ENCODE data around the gene MIPEP.
A peak's percentile ranks its signal among the peaks of the same experiment; 100 is the strongest.
"Not testable (repeated sequence)": the region's sequence is repeated elsewhere in the genome, so short reads cannot be mapped to it uniquely, and the experiment has no call there.

Gene MIPEP

GRCh38 chr13:23888658-23889614, at the start of gene MIPEP:
MIPEP (minus strand) TSS chr13:23889400; CDS start chr13:23889320, 80 bp downstream.
- DNase-seq: peak; percentile 98

DNA sequence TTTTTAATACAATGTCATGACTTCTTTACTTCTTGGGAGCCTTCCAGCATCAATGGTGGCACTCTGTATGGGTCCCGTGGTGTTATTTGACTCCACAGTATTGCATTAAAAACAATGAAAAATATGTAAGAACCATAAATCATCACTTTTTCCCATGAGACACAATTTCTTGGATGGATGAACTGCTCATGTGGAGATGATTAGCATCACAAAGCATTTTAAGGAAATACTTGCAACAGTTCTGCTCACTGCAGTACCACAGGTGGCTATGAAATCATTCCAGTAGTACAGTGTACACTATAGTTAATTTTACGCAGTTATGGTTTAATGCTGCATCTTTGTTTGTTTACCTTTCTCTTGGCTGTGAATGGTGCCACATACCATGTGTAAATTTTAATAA, 45.3 kb upstream of the MIPEP start:
- no peak for DNase-seq

GRCh38 chr13:23928985-23929384, 39.8 kb upstream of the MIPEP start:
- DNase-seq: peak; percentile 47

DNA sequence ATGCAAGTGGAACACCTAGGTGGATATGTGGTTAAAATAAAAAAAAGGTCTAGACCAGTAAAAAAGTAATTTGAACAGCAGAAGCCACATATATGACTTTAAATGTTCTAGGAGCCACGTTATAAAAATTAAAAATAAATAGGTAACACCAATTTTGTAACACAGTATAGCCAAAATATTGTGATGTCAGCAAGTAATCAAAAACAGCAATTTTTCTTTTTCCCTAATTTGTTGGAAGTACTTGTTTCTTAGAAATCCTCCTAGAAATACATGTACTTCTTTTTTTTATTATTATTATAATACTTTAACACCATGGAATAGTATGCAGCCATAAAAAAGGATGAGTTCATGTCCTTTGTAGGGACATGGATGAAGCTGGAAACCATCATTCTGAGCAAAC, 33.8 kb upstream of the MIPEP start:
- DNase-seq: no peak

- DNase-seq: no peak
Observed at GRCh38 chr13:23922005-23922932, 33.1 kb upstream of the MIPEP start.

DNA sequence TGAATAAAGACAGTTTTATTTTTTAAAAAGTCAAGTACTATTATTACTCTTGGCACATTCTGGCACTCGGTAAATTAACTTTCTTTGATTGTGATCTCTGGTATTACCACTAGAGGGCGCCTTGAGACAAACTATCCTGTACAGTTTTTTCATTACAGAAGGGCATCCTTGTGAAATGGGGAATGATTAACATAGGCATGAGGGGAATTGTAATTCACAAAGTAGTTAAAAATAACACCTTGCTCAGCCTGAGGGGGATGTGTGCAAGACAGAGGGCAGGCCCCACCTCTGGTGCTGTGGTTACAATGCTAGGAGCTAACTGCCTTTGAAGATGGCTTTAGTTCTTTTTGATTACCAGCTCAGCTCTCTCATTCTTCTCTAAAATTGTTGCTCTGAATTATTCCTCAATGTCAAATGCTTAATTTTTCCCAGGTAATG, 32.3 kb upstream of the MIPEP start:
- DNase-seq: no peak

- no peak for DNase-seq
Observed at GRCh38 chr13:23919006-23919405, 29.8 kb upstream of the MIPEP start.

GRCh38 chr13:23918208-23918607, 29.0 kb upstream of the MIPEP start:
- DNase-seq: no peak

GRCh38 chr13:23915308-23915707, 26.1 kb upstream of the MIPEP start:
- DNase-seq: peak; percentile 71

DNA sequence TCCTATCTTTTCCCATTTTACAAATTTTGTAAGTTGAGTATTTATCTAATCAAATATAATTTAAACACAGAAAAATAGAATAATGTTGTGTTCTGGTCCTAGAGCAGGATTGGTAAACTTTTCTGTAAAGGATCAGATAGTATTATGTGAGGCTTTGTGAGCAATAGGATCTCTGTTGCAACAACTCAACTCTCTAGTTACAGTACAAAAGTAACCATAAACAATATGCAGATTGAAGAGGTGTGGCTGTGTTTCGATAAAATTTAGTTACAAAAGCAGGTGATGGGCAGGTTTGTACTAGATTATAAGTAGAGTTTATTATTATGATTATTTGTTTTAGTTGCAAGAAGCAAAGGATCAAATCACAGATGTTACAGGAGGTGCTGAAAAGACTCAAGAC, 23.3 kb upstream of the MIPEP start:
- no peak for DNase-seq

- no peak for DNase-seq
Observed at GRCh38 chr13:23909606-23910005, 20.4 kb upstream of the MIPEP start.

GRCh38 chr13:23905766-23906165, 16.6 kb upstream of the MIPEP start:
- no peak for DNase-seq

- no peak for DNase-seq
Observed at GRCh38 chr13:23903906-23904280, 14.7 kb upstream of the MIPEP start.

- DNase-seq: no peak
Observed at GRCh38 chr13:23902975-23903905, 14.0 kb upstream of the MIPEP start.

DNA sequence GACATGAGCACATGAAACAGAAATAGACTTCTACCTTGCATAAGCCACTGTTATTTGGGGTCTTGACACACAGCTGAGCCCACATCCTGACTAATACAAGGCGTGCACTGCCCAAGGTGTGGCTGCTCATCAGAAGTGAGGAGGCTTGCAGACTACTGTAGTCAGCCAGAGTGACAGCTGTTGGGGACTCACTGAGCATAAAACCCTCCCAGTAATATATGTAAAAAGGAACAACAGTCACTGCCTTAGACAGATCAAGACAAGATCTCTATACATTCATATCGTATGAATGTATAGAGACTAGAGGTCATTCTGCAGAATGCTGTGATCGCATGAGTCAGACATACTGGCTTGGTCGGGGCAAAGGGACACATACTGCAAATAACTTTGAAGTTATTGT, 12.2 kb upstream of the MIPEP start:
- DNase-seq: no peak

- DNase-seq: peak; percentile 53
Observed at GRCh38 chr13:23899555-23899954, 10.4 kb upstream of the MIPEP start.

- no peak for DNase-seq
Observed at GRCh38 chr13:23898101-23898500, 8.9 kb upstream of the MIPEP start.

- not testable (repeated sequence) for DNase-seq
Observed at GRCh38 chr13:23897452-23897919, 8.3 kb upstream of the MIPEP start, which contains the start of gene C1QTNF9B. C1QTNF9B (minus strand) TSS chr13:23897502.

- DNase-seq: not testable (repeated sequence)
Observed at GRCh38 chr13:23894746-23895145, 5.5 kb upstream of the MIPEP start.

DNA sequence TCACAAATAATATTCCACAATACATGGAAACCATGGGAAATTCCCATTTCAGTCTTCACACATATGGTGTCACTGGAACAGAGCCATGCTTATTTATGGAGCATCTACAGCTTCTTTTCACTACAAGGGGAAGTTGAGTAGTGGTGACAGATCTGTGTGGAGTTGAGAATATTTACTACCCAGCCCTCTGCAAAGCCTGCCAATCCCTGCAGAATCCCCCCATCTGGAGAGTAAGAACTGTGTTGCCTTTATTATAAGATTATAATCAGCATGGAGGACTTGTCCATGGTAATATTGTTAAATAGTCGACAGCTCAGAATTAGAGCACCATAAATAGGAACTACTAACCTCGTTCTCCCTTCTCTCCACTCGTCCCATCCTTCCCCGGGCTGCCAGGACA, 4.6 kb upstream of the MIPEP start:
- not testable (repeated sequence) for DNase-seq

- DNase-seq: no peak
Observed at GRCh38 chr13:23889615-23890607, 711 bp upstream of the MIPEP start.

Data from islet precursor cell (in vitro differentiated cells).